ENCODE measurements around the gene ICAM2.

The ICAM2 gene

GRCh38 chr17:63974594-63975192 lies 45.7 kb downstream of the ICAM2 start:
- DNase-seq (ENCODE audit: low spot score): no peak

- DNase-seq (ENCODE audit: low spot score): no peak
Observed at GRCh38 chr17:63973930-63974593, 46.4 kb downstream of the ICAM2 start.

- DNase-seq (ENCODE audit: low spot score): no peak
Observed at GRCh38 chr17:63973247-63973646, 47.2 kb downstream of the ICAM2 start.

GRCh38 chr17:63972796-63973195 lies 47.6 kb downstream of the ICAM2 start, which contains the start of gene SCN4A:
Gene SCN4A, minus strand, starts transcription at chr17:63972918. Its CDS starts 77 bp downstream, at chr17:63972841.
- DNase-seq (ENCODE audit: low spot score): no peak

GRCh38 chr17:63969278-63969677 lies 51.2 kb downstream of the ICAM2 start:
- no peak for DNase-seq (ENCODE audit: low spot score)

- DNase-seq (ENCODE audit: low spot score): no peak
Observed at GRCh38 chr17:63967953-63968352, 52.5 kb downstream of the ICAM2 start.

- DNase-seq (ENCODE audit: low spot score): no peak
Observed at GRCh38 chr17:63966646-63967264, 53.7 kb downstream of the ICAM2 start.

- DNase-seq (ENCODE audit: low spot score): no peak
Observed at GRCh38 chr17:63963123-63963522, 57.3 kb downstream of the ICAM2 start.

- no peak for DNase-seq (ENCODE audit: low spot score)
Observed at GRCh38 chr17:63962298-63962744, 58.1 kb downstream of the ICAM2 start.

- no peak for DNase-seq (ENCODE audit: low spot score)
Observed at GRCh38 chr17:63961355-63962212, 58.8 kb downstream of the ICAM2 start.

- no peak for DNase-seq (ENCODE audit: low spot score)
Observed at GRCh38 chr17:63960430-63960829, 60.0 kb downstream of the ICAM2 start.

- DNase-seq (ENCODE audit: low spot score): no peak
Observed at GRCh38 chr17:63960006-63960405, 60.4 kb downstream of the ICAM2 start.

GRCh38 chr17:63956296-63956920 lies 64.0 kb downstream of the ICAM2 start:
- no peak for DNase-seq (ENCODE audit: low spot score)

- DNase-seq (ENCODE audit: low spot score): no peak
Observed at GRCh38 chr17:63955791-63956190, 64.6 kb downstream of the ICAM2 start.

GRCh38 chr17:63955232-63955631 lies 65.2 kb downstream of the ICAM2 start:
- no peak for DNase-seq (ENCODE audit: low spot score)

- DNase-seq (ENCODE audit: low spot score): no peak
Observed at GRCh38 chr17:63954402-63955063, 65.9 kb downstream of the ICAM2 start.
